ENCODE measurements around the gene AOPEP.
"Not testable (repeated sequence)": the region's sequence is repeated elsewhere in the genome, so short reads cannot be mapped to it uniquely, and the experiment has no call there.

The AOPEP gene

GRCh38 chr9:94950040-94950578 lies 223.6 kb downstream of the AOPEP start:
- Histone ChIP-seq H3K4me3 (no peak overlapping the region), H3K9me3 (no peaks in the 10 kb centered on the region), H3K27me3 (no peaks in the 10 kb centered on the region), H3K4me2 (peak overlapping the region; percentile 87), H3K4me1 (peaks cover 66% of the 10 kb centered on the region), H3K9ac (no peak overlapping the region), H3K27ac (no peak overlapping the region), H3K36me3 (peaks cover under 1% of the 10 kb centered on the region; the same call in 1 of the 2 replicates), H4K20me1 (no peaks in the 10 kb centered on the region)
- no peak for TF ChIP-seq Cebpa-rat (IDR thresholded peaks at IDR 0.05)

- peak overlapping the region; percentile 87 for H3K4me2 ChIP-seq
- TF ChIP-seq Cebpa-rat (IDR thresholded peaks at IDR 0.05), result no peak
- peaks cover 66% of the 10 kb centered on the region for H3K4me1 ChIP-seq
- peaks cover 7% of the 10 kb centered on the region for H3K36me3 ChIP-seq
- H3K27me3 ChIP-seq, result no peaks in the 10 kb centered on the region
- no peak overlapping the region for H3K9ac ChIP-seq
- no peaks in the 10 kb centered on the region for H4K20me1 ChIP-seq
- no peak overlapping the region for H3K4me3 ChIP-seq
- peak overlapping the region; percentile 14; the same call in 1 of the 2 replicates for H3K27ac ChIP-seq
- H3K9me3 ChIP-seq, result no peaks in the 10 kb centered on the region
These were observed 224.3 kb downstream of the AOPEP start for GRCh38 chr9:94950579-94951323.

GRCh38 chr9:94951324-94952135 lies 225.0 kb downstream of the AOPEP start:
- H3K9ac ChIP-seq, result peak overlapping the region; percentile 5; the same call in 1 of the 2 replicates
- peak overlapping the region; percentile 56; the same call in 1 of the 2 replicates for H3K27ac ChIP-seq
- no peak for TF ChIP-seq Cebpa-rat (IDR thresholded peaks at IDR 0.05)
- peaks cover 71% of the 10 kb centered on the region for H3K4me1 ChIP-seq
- no peaks in the 10 kb centered on the region for H3K27me3 ChIP-seq
- peak overlapping the region; percentile 87 for H3K4me2 ChIP-seq
- no peaks in the 10 kb centered on the region for H4K20me1 ChIP-seq
- H3K4me3 ChIP-seq, result no peak overlapping the region
- no peaks in the 10 kb centered on the region for H3K9me3 ChIP-seq
- H3K36me3 ChIP-seq, result peaks cover 15% of the 10 kb centered on the region

- Histone ChIP-seq H3K27me3 (no peaks in the 10 kb centered on the region), H3K9me3 (no peaks in the 10 kb centered on the region), H3K36me3 (peaks cover 15% of the 10 kb centered on the region), H3K4me3 (peak overlapping the region; percentile 47), H3K9ac (peak overlapping the region; percentile 49; the same call in 1 of the 2 replicates), H3K27ac (peak overlapping the region; percentile 56), H4K20me1 (no peaks in the 10 kb centered on the region), H3K4me2 (peak overlapping the region; percentile 87), H3K4me1 (peaks cover 79% of the 10 kb centered on the region)
- no peak for TF ChIP-seq Cebpa-rat (IDR thresholded peaks at IDR 0.05)
These were observed 226.3 kb downstream of the AOPEP start for GRCh38 chr9:94952565-94953373.

- Histone ChIP-seq H3K27ac (no peak overlapping the region), H3K9ac (no peak overlapping the region), H3K27me3 (no peaks in the 10 kb centered on the region), H3K9me3 (no peaks in the 10 kb centered on the region), H3K4me3 (no peak overlapping the region), H4K20me1 (no peaks in the 10 kb centered on the region), H3K4me2 (peak overlapping the region; percentile 38), H3K36me3 (peaks cover 15% of the 10 kb centered on the region), H3K4me1 (peaks cover 51% of the 10 kb centered on the region)
- TF ChIP-seq Cebpa-rat (IDR thresholded peaks at IDR 0.05), result no peak
These were observed 230.2 kb downstream of the AOPEP start for GRCh38 chr9:94956731-94957130.

- Histone ChIP-seq H3K27me3 (no peaks in the 10 kb centered on the region), H3K4me1 (peaks cover 24% of the 10 kb centered on the region), H3K27ac (no peak overlapping the region), H4K20me1 (no peaks in the 10 kb centered on the region), H3K9me3 (no peaks in the 10 kb centered on the region), H3K9ac (no peak overlapping the region), H3K4me2 (no peak overlapping the region), H3K36me3 (peaks cover 12% of the 10 kb centered on the region), H3K4me3 (no peak overlapping the region)
- no peak for TF ChIP-seq Cebpa-rat (IDR thresholded peaks at IDR 0.05)
These were observed 234.5 kb downstream of the AOPEP start for GRCh38 chr9:94960964-94961363.

GRCh38 chr9:94961870-94962269 lies 235.4 kb downstream of the AOPEP start:
- Histone ChIP-seq H3K4me1 (peaks cover 15% of the 10 kb centered on the region), H3K36me3 (0 out of 2 replicates have a peak, but pooled peaks cover 7% of the 10 kb centered on the region), H3K27me3 (no peaks in the 10 kb centered on the region), H3K9ac (no peak overlapping the region), H3K27ac (no peak overlapping the region), H3K4me3 (no peak overlapping the region), H3K9me3 (no peaks in the 10 kb centered on the region), H3K4me2 (no peak overlapping the region), H4K20me1 (no peaks in the 10 kb centered on the region)
- TF ChIP-seq Cebpa-rat (IDR thresholded peaks at IDR 0.05), result no peak

- H3K4me3 ChIP-seq, H3K4me2 ChIP-seq, H3K27me3 ChIP-seq, H3K9me3 ChIP-seq, H4K20me1 ChIP-seq, H3K4me1 ChIP-seq, H3K9ac ChIP-seq, H3K27ac ChIP-seq: not testable (repeated sequence)
- H3K36me3 ChIP-seq, result peaks cover 27% of the 10 kb centered on the region
These were observed 239.1 kb downstream of the AOPEP start for GRCh38 chr9:94965631-94966030.

GRCh38 chr9:94966046-94966445 lies 239.5 kb downstream of the AOPEP start:
- H3K36me3 ChIP-seq, result peaks cover 27% of the 10 kb centered on the region
- H3K4me1 ChIP-seq, H3K9me3 ChIP-seq, H3K27ac ChIP-seq, H3K4me2 ChIP-seq, H3K9ac ChIP-seq, H3K4me3 ChIP-seq, H4K20me1 ChIP-seq, H3K27me3 ChIP-seq: not testable (repeated sequence)

Measured in BLaER1 (cell line).